ENCODE data around the gene PPIH. TPM values are rescaled to one million over a fixed set of nuclear protein-coding genes. Genes with fewer than 3 reads are reported as not detected.
"Not testable (repeated sequence)": the region's sequence is repeated elsewhere in the genome, so short reads cannot be mapped to it uniquely, and the experiment has no call there.

The PPIH gene
- total RNA-seq (2014; rRNA removed; shearing (Covaris generic)) = 142 and 206 TPM in 2 replicates

- DNase-seq (ENCODE audit: low spot score) = peak; percentile 94
Observed at GRCh38 chr1:42657981-42658876, at the start of gene PPIH. TSS of gene PPIH (plus strand) at chr1:42658423. CDS start at chr1:42658447, 24 bp downstream.

DNA sequence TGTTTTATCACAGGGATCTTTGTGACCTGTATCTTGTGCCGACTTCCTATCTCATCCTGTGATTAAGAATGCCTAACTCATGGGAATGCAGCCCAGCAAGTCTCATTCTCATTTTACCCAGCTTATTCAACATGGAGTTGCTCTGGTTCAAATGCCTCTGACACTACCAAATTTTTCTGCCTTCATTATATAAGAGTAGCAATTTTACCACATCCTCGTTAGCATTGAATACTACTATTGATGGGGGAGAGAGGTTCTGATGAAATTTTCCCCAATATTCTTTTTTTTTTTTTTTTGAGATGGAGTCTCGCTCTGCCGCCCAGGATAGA, 44.5 kb upstream of the PPIH start:
- DNase-seq (ENCODE audit: low spot score) = no peak

DNA sequence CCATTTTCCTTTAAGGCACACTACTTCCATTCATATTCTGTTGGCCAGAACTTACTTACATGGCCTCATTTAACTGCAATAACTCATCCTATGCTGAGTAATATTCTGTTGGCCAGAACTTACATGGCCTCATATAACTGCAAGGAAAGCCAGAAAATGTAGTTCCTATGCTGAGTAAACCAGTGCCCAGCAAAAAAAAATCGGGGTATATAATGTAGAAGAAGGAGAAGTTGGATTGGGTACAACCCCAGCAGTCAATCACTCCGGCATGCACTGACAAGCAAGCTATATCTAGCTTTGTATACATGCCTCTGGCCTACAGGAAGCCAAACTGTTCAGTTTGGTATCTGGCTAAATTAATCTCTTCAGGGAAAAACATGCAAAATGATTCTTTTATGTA, 39.4 kb upstream of the PPIH start:
- DNase-seq (ENCODE audit: low spot score) = no peak

GRCh38 chr1:42620307-42620706, 37.9 kb upstream of the PPIH start:
- no peak for DNase-seq (ENCODE audit: low spot score)

- not testable (repeated sequence) for DNase-seq (ENCODE audit: low spot score)
Observed at GRCh38 chr1:42621180-42621579, 37.0 kb upstream of the PPIH start.

DNA sequence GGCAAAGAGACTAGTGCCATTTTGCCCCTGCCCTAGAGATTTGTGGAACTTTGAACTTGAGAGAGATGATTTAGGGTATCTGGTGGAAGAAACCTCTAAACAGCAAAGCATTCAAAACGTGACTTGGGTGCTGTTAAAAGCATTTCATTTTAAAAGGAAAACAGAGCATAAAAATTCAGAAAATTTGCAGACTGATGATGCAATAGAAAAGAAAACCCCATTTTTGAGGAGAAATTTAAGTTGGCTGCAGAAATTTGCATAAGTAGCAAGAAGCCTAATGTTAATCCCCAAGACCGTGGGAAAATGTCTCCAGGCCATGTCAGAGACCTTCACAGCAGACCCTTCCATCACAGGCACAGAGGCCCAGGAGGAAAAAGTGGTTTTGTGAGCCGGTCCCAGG, 31.0 kb upstream of the PPIH start:
- DNase-seq (ENCODE audit: low spot score) = not testable (repeated sequence)

- no peak for DNase-seq (ENCODE audit: low spot score)
Observed at GRCh38 chr1:42639116-42639515, 19.1 kb upstream of the PPIH start.

DNA sequence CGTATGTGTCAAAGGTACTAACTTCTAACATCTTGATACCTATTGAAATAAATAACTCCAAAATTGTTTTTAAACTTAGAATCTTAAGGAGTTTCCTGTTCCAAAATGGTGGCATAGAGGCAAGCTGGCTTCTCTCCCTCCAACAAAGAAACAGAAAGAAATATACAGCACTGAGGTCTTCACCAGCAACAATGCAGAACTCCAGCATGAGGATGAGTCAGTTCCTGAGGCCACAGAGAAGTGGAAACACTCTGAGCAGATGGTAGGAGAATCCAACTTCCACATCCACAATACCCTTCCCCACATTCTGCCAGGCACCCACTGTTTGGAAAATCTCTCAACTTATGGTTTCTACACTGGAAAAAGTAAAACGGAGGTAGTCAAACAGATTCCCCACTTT, 12.2 kb upstream of the PPIH start:
- DNase-seq (ENCODE audit: low spot score) = no peak

DNA sequence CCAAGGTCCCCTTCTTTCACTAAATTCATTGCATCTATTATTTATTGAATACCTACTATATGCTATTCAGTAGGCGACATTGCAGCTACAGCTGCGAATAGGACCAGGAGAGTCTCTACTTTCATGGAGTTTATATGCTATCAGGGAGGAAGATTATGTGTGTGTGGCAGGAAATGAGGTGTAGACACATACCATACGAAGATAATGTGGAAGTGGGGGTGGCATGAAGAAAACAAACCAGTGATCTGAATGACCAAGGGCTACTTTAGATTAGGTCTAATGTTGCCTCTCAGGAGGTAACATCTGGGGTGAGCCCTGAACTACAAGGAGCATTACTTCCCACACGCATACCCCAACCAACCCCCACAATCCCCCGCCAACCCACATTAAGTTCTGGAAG, 1.0 kb upstream of the PPIH start:
- no peak for DNase-seq (ENCODE audit: low spot score)

DNA sequence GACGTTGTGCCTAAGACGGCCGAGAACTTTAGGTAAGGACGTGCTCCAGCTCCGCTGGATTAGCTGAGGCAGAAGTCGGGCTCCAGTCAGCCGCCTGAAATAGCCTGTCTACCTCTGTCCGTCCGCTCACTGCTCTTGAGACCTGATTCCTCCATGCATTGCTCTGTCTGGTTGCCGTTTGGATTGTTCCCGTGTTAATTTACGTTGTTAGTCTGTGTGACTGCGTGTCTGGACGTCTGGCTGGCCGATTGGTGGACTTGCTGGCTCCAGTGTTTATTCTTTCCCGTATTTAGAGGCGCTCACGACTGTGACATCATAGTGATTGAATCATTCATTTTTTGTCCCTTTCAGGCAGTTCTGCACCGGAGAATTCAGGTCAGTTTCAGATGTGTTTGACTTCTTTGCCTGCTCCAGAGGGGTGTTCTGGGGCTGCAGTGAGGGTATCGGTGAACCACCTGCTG, 684 bp downstream of the PPIH start:
- no peak for DNase-seq (ENCODE audit: low spot score)

GRCh38 chr1:42660907-42661500, 2.8 kb downstream of the PPIH start:
- no peak for DNase-seq (ENCODE audit: low spot score)

DNA sequence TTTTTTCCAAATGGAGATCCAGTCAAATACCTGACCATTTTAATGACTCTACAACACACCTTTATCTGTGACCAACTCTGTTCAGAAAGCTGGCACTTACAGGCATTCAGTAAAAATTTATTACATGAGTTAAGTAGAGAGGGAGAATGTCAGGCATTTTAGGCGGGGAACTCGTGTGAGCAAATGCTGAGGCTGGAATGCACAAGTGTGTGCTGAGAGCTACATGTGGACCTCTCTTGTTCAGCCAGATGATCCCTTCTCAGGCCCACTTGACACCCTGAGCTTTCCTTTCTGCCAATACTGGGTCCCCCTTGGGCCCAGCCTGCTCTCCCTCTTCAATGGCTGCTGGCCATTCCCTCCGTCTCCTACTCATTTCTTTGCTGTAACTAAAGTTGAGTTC, 11.7 kb downstream of the PPIH start:
- no peak for DNase-seq (ENCODE audit: low spot score)

- no peak for DNase-seq (ENCODE audit: low spot score)
Observed at GRCh38 chr1:42670425-42670824, 12.2 kb downstream of the PPIH start.

GRCh38 chr1:42674214-42674613, 16.0 kb downstream of the PPIH start:
- DNase-seq (ENCODE audit: low spot score) = no peak

DNA sequence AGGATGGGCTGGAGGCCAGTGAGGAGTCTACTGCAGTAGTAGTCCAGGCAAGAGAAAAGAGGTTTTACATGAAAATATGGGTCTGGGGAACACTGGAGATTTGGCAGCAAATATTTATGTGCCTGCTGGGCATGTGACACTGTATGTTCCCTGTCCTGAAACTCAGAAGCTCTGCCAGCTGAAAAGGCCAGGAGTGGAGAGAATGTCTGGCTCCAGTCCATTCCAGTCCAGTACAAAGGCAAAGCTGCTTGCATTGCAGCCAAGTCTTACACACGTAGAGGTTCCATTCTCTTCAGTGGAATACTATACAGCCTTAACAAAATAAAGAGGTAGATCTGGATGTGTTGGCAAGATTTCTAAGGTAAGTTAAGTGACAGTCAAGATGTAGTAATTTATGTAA, 16.5 kb downstream of the PPIH start:
- DNase-seq (ENCODE audit: low spot score) = no peak

- no peak for DNase-seq (ENCODE audit: low spot score)
Observed at GRCh38 chr1:42675467-42675866, 17.2 kb downstream of the PPIH start.

DNA sequence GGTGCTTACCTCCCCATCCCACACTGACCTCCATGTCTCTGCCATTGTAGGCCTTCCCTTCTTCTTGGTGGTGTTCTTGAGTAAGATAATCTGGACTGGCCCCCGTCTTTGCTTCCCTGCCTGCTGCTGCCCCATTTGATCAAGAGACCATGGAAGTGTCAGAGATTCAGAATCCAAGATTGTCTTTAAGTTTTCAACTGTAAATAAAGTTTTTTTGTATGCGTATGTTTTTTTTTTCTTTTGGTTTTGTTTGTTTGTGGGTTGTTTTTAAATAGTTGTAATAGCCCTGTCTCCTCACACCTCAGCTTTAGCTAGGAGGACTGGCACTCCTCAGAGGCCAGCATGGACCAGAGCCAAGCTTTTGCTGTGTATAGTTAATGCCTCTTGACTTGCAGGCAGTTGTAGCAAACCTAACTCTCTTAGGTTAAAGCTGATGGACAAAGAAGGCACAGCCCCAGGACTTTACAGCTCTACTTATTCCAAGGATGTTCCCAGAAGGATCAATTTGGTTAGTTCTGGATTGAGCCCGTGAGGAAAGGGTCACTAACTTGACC, 18.4 kb downstream of the PPIH start:
- no peak for DNase-seq (ENCODE audit: low spot score)

GRCh38 chr1:42679364-42679983, 21.3 kb downstream of the PPIH start:
- no peak for DNase-seq (ENCODE audit: low spot score)

DNA sequence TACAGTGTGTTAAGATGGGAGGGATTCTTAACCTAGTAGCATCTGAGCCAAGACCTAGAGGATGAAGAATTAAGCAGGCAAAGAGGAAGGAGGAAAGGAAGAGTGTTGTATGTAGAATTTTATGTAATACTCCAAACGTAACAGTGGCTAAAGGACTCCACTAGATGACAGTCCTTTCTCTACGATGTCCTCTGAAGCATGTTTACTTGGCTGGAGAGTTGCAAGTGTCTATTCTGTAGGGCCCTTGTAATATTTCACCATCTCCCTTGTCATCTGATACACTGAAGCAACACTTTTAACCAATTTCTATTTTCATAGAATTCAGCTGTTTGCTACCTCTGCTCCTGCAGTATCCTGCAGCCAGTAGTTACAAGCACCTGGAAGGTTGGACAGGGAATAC, 21.8 kb downstream of the PPIH start:
- no peak for DNase-seq (ENCODE audit: low spot score)

GRCh38 chr1:42680921-42681683, 22.9 kb downstream of the PPIH start:
- no peak for DNase-seq (ENCODE audit: low spot score)

DNA sequence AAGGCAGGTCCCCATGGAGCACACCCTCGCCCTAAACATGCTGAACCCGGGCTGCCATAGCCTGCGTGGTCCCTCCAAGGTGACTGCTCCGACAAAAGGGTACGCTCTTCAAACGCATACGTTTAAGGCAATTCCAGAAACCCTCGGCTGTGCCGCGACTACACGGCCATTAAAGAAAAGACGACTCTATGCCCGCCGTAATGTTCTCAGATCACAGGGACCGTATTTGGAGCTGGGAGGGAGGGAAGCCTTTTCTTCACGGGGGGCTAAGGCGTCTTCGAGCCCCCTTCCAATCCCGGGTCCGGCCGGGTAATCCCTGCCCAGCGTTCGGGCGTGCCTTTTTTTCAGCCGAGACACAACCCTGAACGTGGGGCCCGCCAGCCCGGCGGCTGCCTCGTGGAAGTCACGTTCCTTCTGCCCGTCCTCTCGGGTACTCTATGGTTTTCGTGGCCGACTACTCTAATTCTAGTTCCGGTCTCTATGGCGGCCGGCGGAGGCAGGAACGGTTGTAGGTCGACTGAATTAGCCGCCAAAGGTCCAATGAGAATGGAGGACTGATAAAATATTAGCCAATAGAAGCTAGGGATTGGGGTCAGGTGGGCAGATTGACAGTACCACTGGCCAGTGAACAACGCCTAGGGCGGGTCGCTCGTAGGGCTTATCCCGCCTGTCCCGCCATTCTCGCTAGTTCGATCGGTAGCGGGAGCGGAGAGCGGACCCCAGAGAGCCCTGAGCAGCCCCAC, 23.7 kb downstream of the PPIH start, which contains the start of gene YBX1:
YBX1 (plus strand) TSS at position 678 of the 743 bp plus-strand sequence. CDS start 148 bp downstream, outside the sequence.
- DNase-seq (ENCODE audit: low spot score) = peak; percentile 99
